Islet precursor cell (in vitro differentiated cells): Measurements from ENCODE around the gene MICAL3.

Experiments
- DNase-seq: peaks from one replicate; pipeline ENCODE4 v3.0.0-alpha.2; 2018

MICAL3 gene

GRCh38 chr22:17910561-17911311 is 113.6 kb downstream of the MICAL3 start:
- peak; percentile 97 for DNase-seq

- DNase-seq, result no peak
These were observed 116.7 kb downstream of the MICAL3 start for GRCh38 chr22:17907748-17908051.

- no peak for DNase-seq
These were observed 117.2 kb downstream of the MICAL3 start for GRCh38 chr22:17906978-17907747.

- DNase-seq, result no peak
These were observed 118.9 kb downstream of the MICAL3 start for GRCh38 chr22:17905445-17905844.

- peak; percentile 88 for DNase-seq
These were observed 120.6 kb downstream of the MICAL3 start for GRCh38 chr22:17903564-17904295.

GRCh38 chr22:17902960-17903359 is 121.4 kb downstream of the MICAL3 start:
- no peak for DNase-seq

- no peak for DNase-seq
These were observed 126.0 kb downstream of the MICAL3 start for GRCh38 chr22:17898375-17898774.

- no peak for DNase-seq
These were observed 126.5 kb downstream of the MICAL3 start for GRCh38 chr22:17897858-17898257.

- no peak for DNase-seq
These were observed 126.9 kb downstream of the MICAL3 start for GRCh38 chr22:17897426-17897825.

- peak; percentile 83 for DNase-seq
These were observed 127.8 kb downstream of the MICAL3 start for GRCh38 chr22:17896586-17896985.

GRCh38 chr22:17893900-17894535 is 130.3 kb downstream of the MICAL3 start:
- no peak for DNase-seq

GRCh38 chr22:17892376-17892775 is 132.0 kb downstream of the MICAL3 start:
- no peak for DNase-seq

GRCh38 chr22:17891481-17892167 is 132.7 kb downstream of the MICAL3 start:
- DNase-seq, result peak; percentile 77

- DNase-seq, result no peak
These were observed 133.5 kb downstream of the MICAL3 start for GRCh38 chr22:17890892-17891291.

- peak; percentile 70 for DNase-seq
These were observed 134.1 kb downstream of the MICAL3 start for GRCh38 chr22:17890245-17890671.

- peak; percentile 74 for DNase-seq
These were observed 135.5 kb downstream of the MICAL3 start for GRCh38 chr22:17888855-17889254.

- no peak for DNase-seq
These were observed 135.9 kb downstream of the MICAL3 start for GRCh38 chr22:17888439-17888838.

GRCh38 chr22:17884893-17885292 is 139.5 kb downstream of the MICAL3 start:
- no peak for DNase-seq

- DNase-seq, result no peak
These were observed 140.3 kb downstream of the MICAL3 start for GRCh38 chr22:17884084-17884483.

GRCh38 chr22:17883356-17883755 is 141.0 kb downstream of the MICAL3 start:
- DNase-seq, result no peak

GRCh38 chr22:17882727-17883126 is 141.6 kb downstream of the MICAL3 start:
- no peak for DNase-seq

- no peak for DNase-seq
These were observed 142.2 kb downstream of the MICAL3 start for GRCh38 chr22:17882162-17882561.

GRCh38 chr22:17881366-17881765 is 143.0 kb downstream of the MICAL3 start:
- DNase-seq, result no peak
